H1 (cell line): Measurements from ENCODE around the gene SLC25A39. TPM values are rescaled to one million over a fixed set of nuclear protein-coding genes. Genes with fewer than 3 reads are reported as not detected.
A peak's percentile ranks its signal among the peaks of the same experiment; 100 is the strongest.

Experiments
- CTCF ChIA-PET: fragments of 300-600 bp; sonication (Branson Sonifier 250); formaldehyde crosslinking; loops from one replicate; lab custom pipeline; 2021; ENCODE audit not compliant: partially characterized antibody; lab: Charles Lee
- POLR2A ChIA-PET: fragments of 300-600 bp; sonication (Branson Sonifier 250); formaldehyde crosslinking; loops from one replicate; lab custom pipeline; 2021; ENCODE audit warnings: inconsistent platforms; ENCODE audit not compliant: partially characterized antibody; lab: Charles Lee
- DNase-seq, 2 experiments: peaks; one replicate each; pipeline versions ENCODE4 v3.0.0 to v3.0.0-alpha.2; 2010 to 2022; ENCODE audit warnings: low spot score in 2 of 2, low read depth in 1 of 2, mixed read lengths in 1 of 2
- FAIRE-seq: peaks from 2 replicates; lab custom pipeline; 2011; peaks lifted over from hg19 to GRCh38; lab: Jason Lieb, UNC
- H2AFZ ChIP-seq: 2 replicates; pipeline ENCODE4 v1.8.1; 2012; ENCODE audit warnings: low read length, inconsistent platforms
- H2AK5ac ChIP-seq: 2 replicates; pipeline ENCODE4 v1.6.1; 2013; ENCODE audit warnings: low read depth, low read length
- H2BK120ac ChIP-seq: replicated peaks from 2 replicates; pipeline ENCODE3; 2013; ENCODE audit warnings: low read depth, low read length, inconsistent platforms
- H2BK12ac ChIP-seq: 2 replicates; pipeline ENCODE4 v1.6.1; 2013; ENCODE audit warnings: low read depth, low read length
- H2BK15ac ChIP-seq: 2 replicates; pipeline ENCODE4 v1.6.1; 2013; ENCODE audit warnings: low read length
- H2BK20ac ChIP-seq: 2 replicates; pipeline ENCODE4 v1.6.1; 2013; ENCODE audit warnings: low read length
- H2BK5ac ChIP-seq: 2 replicates; pipeline ENCODE4 v1.6.1; 2013; ENCODE audit warnings: low read depth, low read length
- H3K14ac ChIP-seq: 2 replicates; pipeline ENCODE4 v1.6.1; 2013; ENCODE audit warnings: inconsistent platforms; ENCODE audit not compliant: insufficient read length
- H3K18ac ChIP-seq: 2 replicates; pipeline ENCODE4 v1.6.1; 2013; ENCODE audit warnings: low read length; ENCODE audit errors: extremely low read depth
- H3K23ac ChIP-seq: 2 replicates; pipeline ENCODE4 v1.6.1; 2013; ENCODE audit warnings: inconsistent platforms; ENCODE audit not compliant: insufficient read length
- H3K23me2 ChIP-seq: 2 replicates; pipeline ENCODE4 v1.6.1; 2013; ENCODE audit warnings: low read depth, low read length
- H3K27ac ChIP-seq: 2 replicates; pipeline ENCODE4 v1.6.1; 2011; ENCODE audit warnings: low read depth, low read length, inconsistent platforms
- H3K27me3 ChIP-seq, 4 experiments: replicated peaks in 1 of 4; 1 replicate in 1 of 4; 2 replicates in 3 of 4; pipeline versions ENCODE4 v1.6.1 to v1.8.1; 2011 to 2013; ENCODE audit warnings: low read length in 3 of 4, mild to moderate bottlenecking in 3 of 4, inconsistent platforms in 2 of 4, mixed read lengths in 2 of 4, moderate library complexity in 1 of 4; ENCODE audit not compliant: control insufficient read depth in 3 of 4, insufficient read depth in 3 of 4; ENCODE audit errors: extremely low read depth in 1 of 4
- H3K36me3 ChIP-seq, 4 experiments: 2 replicates each; pipeline versions ENCODE4 v1.6.1 to v1.8.1; 2011 to 2013; ENCODE audit warnings: mild to moderate bottlenecking in 4 of 4, low read length in 3 of 4, moderate library complexity in 2 of 4, control low read depth in 1 of 4, inconsistent platforms in 1 of 4; ENCODE audit not compliant: insufficient read depth in 4 of 4, control insufficient read depth in 2 of 4
- H3K4ac ChIP-seq: replicated peaks from 2 replicates; pipeline ENCODE3; 2013; ENCODE audit warnings: low read length, low read depth, mixed read lengths, inconsistent platforms; ENCODE audit not compliant: insufficient read length
- H3K4me1 ChIP-seq, 4 experiments: replicated peaks in 1 of 4; 1 replicate in 1 of 4; 2 replicates in 3 of 4; pipeline versions ENCODE4 v1.6.1 to v1.8.1; 2011 to 2013; ENCODE audit warnings: low read length in 3 of 4, inconsistent platforms in 2 of 4, mixed read lengths in 1 of 4; ENCODE audit not compliant: insufficient read depth in 4 of 4, control insufficient read depth in 3 of 4
- H3K4me2 ChIP-seq, 2 experiments: 2 replicates each; pipeline versions ENCODE4 v1.6.1 to v1.8.1; 2011 to 2013; ENCODE audit warnings: low read depth in 2 of 2, low read length in 2 of 2, control low read depth in 1 of 2, inconsistent platforms in 1 of 2, mild to moderate bottlenecking in 1 of 2; ENCODE audit not compliant: insufficient read depth in 1 of 2
- H3K4me3 ChIP-seq, 4 experiments: fragments of 200-600, 300-600 bp in 1 of 4; sonication (generic), shearing (Covaris generic), sonication (Bioruptor Twin) in 1 of 4; 2 replicates each; pipeline versions ENCODE4 v1.5.1 to v1.8.1; 2011 to 2016; ENCODE audit warnings: low read length in 4 of 4, low read depth in 3 of 4, control low read depth in 2 of 4, inconsistent platforms in 2 of 4, mild to moderate bottlenecking in 2 of 4, mixed read lengths in 1 of 4, moderate library complexity in 1 of 4; ENCODE audit not compliant: insufficient read depth in 2 of 4; ENCODE audit errors: extremely low read depth in 1 of 4
- H3K56ac ChIP-seq: replicated peaks from 2 replicates; pipeline ENCODE3; 2013; ENCODE audit warnings: low read depth, mild to moderate bottlenecking, mixed read lengths, low read length, inconsistent platforms; ENCODE audit not compliant: insufficient read length
- H3K79me1 ChIP-seq: 2 replicates; pipeline ENCODE4 v1.6.1; 2013; ENCODE audit warnings: low read depth, low read length, control low read depth
- H3K79me2 ChIP-seq, 2 experiments: 2 replicates each; pipeline versions ENCODE4 v1.6.1 to v1.8.1; 2012 to 2013; ENCODE audit warnings: low read length in 2 of 2, mild to moderate bottlenecking in 2 of 2, inconsistent platforms in 1 of 2; ENCODE audit not compliant: insufficient read depth in 2 of 2, control insufficient read depth in 1 of 2
- H3K9ac ChIP-seq, 4 experiments: replicated peaks in 1 of 4; 1 replicate in 1 of 4; 2 replicates in 3 of 4; pipeline versions ENCODE4 v1.6.1 to v1.8.1; 2011 to 2013; ENCODE audit warnings: low read depth in 3 of 4, low read length in 3 of 4, control low read depth in 2 of 4, mild to moderate bottlenecking in 2 of 4, moderate library complexity in 2 of 4, inconsistent platforms in 1 of 4; ENCODE audit errors: extremely low read depth in 1 of 4
- H3K9me3 ChIP-seq, 2 experiments: 2 replicates each; pipeline versions ENCODE4 v1.6.1 to v1.8.1; 2012 to 2013; ENCODE audit warnings: mild to moderate bottlenecking in 2 of 2, moderate library complexity in 2 of 2, control low read depth in 1 of 2, inconsistent platforms in 1 of 2, low read depth in 1 of 2, low read length in 1 of 2, mixed read lengths in 1 of 2; ENCODE audit not compliant: insufficient read depth in 2 of 2
- H4K20me1 ChIP-seq, 2 experiments: replicated peaks in 1 of 2; 2 replicates each; pipeline versions ENCODE3 to v1.8.1; 2011 to 2013; ENCODE audit warnings: inconsistent platforms in 2 of 2, low read length in 2 of 2, mild to moderate bottlenecking in 1 of 2; ENCODE audit not compliant: insufficient read depth in 2 of 2, control insufficient read depth in 1 of 2
- H4K5ac ChIP-seq: 2 replicates; pipeline ENCODE4 v1.6.1; 2013; ENCODE audit warnings: low read length, low read depth, mixed read lengths, inconsistent platforms; ENCODE audit not compliant: insufficient read length
- H4K8ac ChIP-seq: 2 replicates; pipeline ENCODE4 v1.8.0; 2013; ENCODE audit warnings: mild to moderate bottlenecking, moderate library complexity, low read length, inconsistent platforms; ENCODE audit not compliant: insufficient read depth; ENCODE audit errors: extremely low read depth
- H4K91ac ChIP-seq: replicated peaks from 2 replicates; pipeline ENCODE3; 2013; ENCODE audit warnings: low read length, mixed read lengths, inconsistent platforms; ENCODE audit not compliant: insufficient read length
- CREB1 ChIP-seq: IDR thresholded peaks from 2 replicates; pipeline ENCODE4 v1.6.1; 2012; ENCODE audit warnings: inconsistent platforms
- EZH2 ChIP-seq: fragments of 200-600 bp; sonication (generic); IDR thresholded peaks from 2 replicates; pipeline ENCODE4 v1.7.1; 2012; ENCODE audit warnings: low read depth, mild to moderate bottlenecking, moderate library complexity, low read length, inconsistent platforms; ENCODE audit not compliant: severe bottlenecking
- JUN ChIP-seq: IDR thresholded peaks from 2 replicates; pipeline ENCODE4 v1.6.1; 2011; ENCODE audit warnings: low read depth, mild to moderate bottlenecking, improper control_type of control experiment, low read length
- POLR2A ChIP-seq, 2 experiments: IDR thresholded peaks; 1 replicate in 1 of 2; 2 replicates in 1 of 2; pipeline ENCODE4 v1.6.1; 2011; ENCODE audit warnings: low read depth in 2 of 2, low read length in 2 of 2, mild to moderate bottlenecking in 2 of 2; ENCODE audit errors: control extremely low read depth in 1 of 2
- SP4 ChIP-seq: IDR thresholded peaks from 2 replicates; pipeline ENCODE4 v1.6.1; 2012; ENCODE audit warnings: low read length, inconsistent platforms
- WGBS, 2 experiments: shearing (Covaris generic) in 1 of 2; methylation state at CpG; one replicate each; pipeline versions ENCODE4 v1.1.6 to v1.1.7; 2013 to 2015; ENCODE audit warnings: low lambda C conversion rate in 2 of 2, mixed read lengths in 2 of 2, inconsistent platforms in 1 of 2, low coverage in 1 of 2, missing lambda C conversion rate in 1 of 2; ENCODE audit not compliant: insufficient replicate concordance in 2 of 2, insufficient coverage in 1 of 2, insufficient read length in 1 of 2; ENCODE audit errors: extremely low coverage in 1 of 2, missing lambda C conversion rate in 1 of 2; 5-methylcytosine and 5-hydroxymethylcytosine counted together
- polyA plus RNA-seq, 7 experiments: library from polyadenylated mRNA; depleted of rRNA in 3 of 7; stranded (reverse) in 5 of 7; unstranded in 2 of 7; fragments of >200 nt in 5 of 7; fragments of 200-250 nt in 2 of 7; gene quantifications; 1 replicate in 5 of 7; 2 replicates in 1 of 7; 4 replicates in 1 of 7; pipeline versions ENCODE4 v1.2.1 to v1.2.3, GENCODE V29; 2011 to 2013; ENCODE audit warnings: missing spikeins in 2 of 7, mixed read lengths in 2 of 7
- total RNA-seq: library from RNA; stranded (reverse); fragmentation: NEBNext Ultra II Directional; extraction: Animal tissue kit (Norgen Biotek cat#: 25700); gene quantifications from 2 replicates; pipeline ENCODE4 v1.2.1, GENCODE V29; 2021

SLC25A39 gene
- total and polyA plus RNA-seq, 2 of the 8 experiments (the other 6 are each of a cell fraction or from before 2014, with no cell fraction given) = 200 to 291 TPM

GRCh38 chr17:44318077-44318892 lies 6.3 kb downstream of the SLC25A39 start:
- H3K36me3 ChIP-seq = peaks cover 7 to 30% (median 22%) of the 10 kb centered on the region in 4 experiments; a peak in 7 of 8 replicates
- POLR2A ChIA-PET = interaction anchor here (0.5 to 14.6 kb wide), 22 partner anchors 7 to 729 kb away, joined by 3 to 135 read pairs (median 5); partner anchors contain the start of genes GRN, RUNDC3A, SLC25A39 and UBTF

More at GRCh38 chr17:44318077-44318892, 6.3 kb downstream of the SLC25A39 start:
- no peak for FAIRE-seq
- Histone ChIP-seq H3K23ac (no peak overlapping the region), H2BK12ac (no peak overlapping the region), H3K27ac (no peak overlapping the region), H3K79me2 (peaks cover 0 to 3% of the 10 kb centered on the region in 2 experiments; a peak in 1 of 4 replicates), H2BK5ac (peak overlapping the region; percentile 24; the same call in 1 of the 2 replicates), H3K56ac (no peak overlapping the region), H2BK15ac (no peak overlapping the region), H2BK120ac (no peak overlapping the region), H3K4me3 (no peak overlapping the region), H3K9me3 (no peaks in the 10 kb centered on the region), H3K14ac (no peak overlapping the region), H3K23me2 (peaks cover 14% of the 10 kb centered on the region), H3K4ac (no peak overlapping the region), H4K5ac (no peak overlapping the region), H2AK5ac (no peak overlapping the region), H3K4me1 (peaks cover 0 to 20% (median 12%) of the 10 kb centered on the region in 4 experiments; a peak in 5 of 7 replicates), H2BK20ac (no peak overlapping the region), H3K4me2 (no peak overlapping the region), H4K20me1 (peaks cover 2 to 19% of the 10 kb centered on the region in 2 experiments), H4K8ac (0 out of 2 replicates have a peak overlapping the region, but pooled peaks have one; percentile 35), H3K9ac (no peak overlapping the region), H4K91ac (no peak overlapping the region), H3K79me1 (no peaks in the 10 kb centered on the region; the same call in 1 of the 2 replicates), H3K27me3 (peaks cover 0 to 19% (median 17%) of the 10 kb centered on the region in 4 experiments; a peak in 6 of 7 replicates), H3K18ac (no peak overlapping the region; the same call in 1 of the 2 replicates), H2AFZ (no peak overlapping the region)
- TF ChIP-seq EZH2 (no peak), SP4 (no peak), POLR2A (IDR thresholded peaks at IDR 0.05; ENCODE audit: control extremely low read depth in 1 of 2, low read depth in 2 of 2, low read length in 2 of 2) (0 out of 3 replicates have a peak, but pooled peaks of 1 of the 2 experiments have one; percentile 1), CREB1 (no peak), JUN (no peak)
- WGBS, 2 experiments = 92% methylated on average over 15 of the region's 15 CpGs; no CpG with 5 or more reads in 1 of the 2 experiments
- no peak for DNase-seq
- CTCF ChIA-PET = interaction anchor here (0.6 to 5.9 kb wide), 10 partner anchors 9 to 108 kb away, joined by 3 to 42 read pairs (median 4); partner anchors contain the start of gene RUNDC3A
